ENCODE results near the gene SNAI3. TPM values are rescaled to one million over a fixed set of nuclear protein-coding genes. Genes with fewer than 3 reads are reported as not detected.

Gene SNAI3
- total RNA-seq, 4 donors from 2014 or later = 0.23 to 0.95 TPM; not detected in 2

- 54 to 67% methylated on average over 4 of the region's 4 CpGs for WGBS, 2 donors
- peaks cover 0 to 3% (median 0%) of the 10 kb centered on the region in 3 donors for H3K36me3 ChIP-seq
Observed at GRCh38 chr16:88665148-88665547, 21.2 kb downstream of the SNAI3 start.

GRCh38 chr16:88662843-88663606 lies 23.3 kb downstream of the SNAI3 start, which contains the start of gene MVD:
MVD (minus strand) TSS chr16:88663091; CDS start chr16:88663080, 11 bp downstream.
- no peaks in the 10 kb centered on the region for H3K9me3 ChIP-seq
- peak; percentile 84 for DNase-seq
- peaks cover 0 to 24% (median 3%) of the 10 kb centered on the region in 3 donors for H3K36me3 ChIP-seq
- intact Hi-C loops (cut with DNase I) = no loop called here
- peak within 1 kb of the TSS; percentile 89 to 97 (median 94) for H3K27ac ChIP-seq
- 0% methylated on average over 15 of the region's 88 CpGs; no CpG with 5 or more reads in 1 of the 2 donors for WGBS, 2 donors
- H3K27me3 ChIP-seq = no peaks in the 10 kb centered on the region
- peaks cover 6 to 39% (median 12%) of the 10 kb centered on the region in 3 donors for H3K4me1 ChIP-seq
- peak within 1 kb of the TSS; percentile 74 to 99 (median 87) for H3K4me3 ChIP-seq
- TF ChIP-seq POLR2A (IDR thresholded peaks at IDR 0.05) (peak in 3 of 4 donors; percentile 83 to 94 (median 90)), CTCF (IDR thresholded peaks at IDR 0.05) (peak in 2 of 6 experiments; percentile 5 to 11)

More at GRCh38 chr16:88665148-88665547, 21.2 kb downstream of the SNAI3 start:
- peaks cover 6 to 39% (median 12%) of the 10 kb centered on the region in 3 donors for H3K4me1 ChIP-seq
- TF ChIP-seq CTCF (IDR thresholded peaks at IDR 0.05) = no peak
- no peak for TF ChIP-seq POLR2A (IDR thresholded peaks at IDR 0.05)
- DNase-seq = no peak
- no peaks in the 10 kb centered on the region for H3K27me3 ChIP-seq
- no peaks in the 10 kb centered on the region for H3K9me3 ChIP-seq
- no peak overlapping the region for H3K4me3 ChIP-seq
- H3K27ac ChIP-seq = no peak overlapping the region
- intact Hi-C loops (cut with DNase I) = no loop called here

GRCh38 chr16:88662222-88662842 lies 24.0 kb downstream of the SNAI3 start:
- H3K27ac ChIP-seq = peak overlapping the region; percentile 89 to 97 (median 92)
- no peak for DNase-seq
- no peaks in the 10 kb centered on the region for H3K27me3 ChIP-seq
- TF ChIP-seq CTCF (IDR thresholded peaks at IDR 0.05) (no peak), POLR2A (IDR thresholded peaks at IDR 0.05) (no peak)
- H3K4me1 ChIP-seq = peaks cover 6 to 39% (median 12%) of the 10 kb centered on the region in 3 donors
- H3K9me3 ChIP-seq = no peaks in the 10 kb centered on the region
- H3K4me3 ChIP-seq = peak overlapping the region; percentile 74 to 99 (median 87)
- intact Hi-C loops (cut with DNase I) = no loop called here
- H3K36me3 ChIP-seq = peaks cover 0 to 31% (median 4%) of the 10 kb centered on the region in 3 donors
- WGBS, 2 donors = 3% methylated on average over 24 to 46 of the region's 49 CpGs

GRCh38 chr16:88661468-88661867 lies 24.8 kb downstream of the SNAI3 start:
- no peaks in the 10 kb centered on the region for H3K9me3 ChIP-seq
- H3K4me3 ChIP-seq = peak overlapping the region in 1 of 4 donors; percentile 99
- TF ChIP-seq POLR2A (IDR thresholded peaks at IDR 0.05) = no peak
- no peak for TF ChIP-seq CTCF (IDR thresholded peaks at IDR 0.05)
- peaks cover 0 to 39% (median 4%) of the 10 kb centered on the region in 3 donors for H3K36me3 ChIP-seq
- H3K4me1 ChIP-seq = peaks cover 6 to 39% (median 12%) of the 10 kb centered on the region in 3 donors
- H3K27ac ChIP-seq = no peak overlapping the region
- WGBS, 2 donors = 79 to 80% methylated on average over 9 to 10 of the region's 10 CpGs
- intact Hi-C loops (cut with DNase I) = no loop called here
- H3K27me3 ChIP-seq = no peaks in the 10 kb centered on the region
- no peak for DNase-seq

- no peaks in the 10 kb centered on the region for H3K27me3 ChIP-seq
- TF ChIP-seq POLR2A (IDR thresholded peaks at IDR 0.05) = no peak
- TF ChIP-seq CTCF (IDR thresholded peaks at IDR 0.05) = no peak
- H3K36me3 ChIP-seq = peaks cover 0 to 62% (median 9%) of the 10 kb centered on the region in 3 donors
- H3K27ac ChIP-seq = no peak overlapping the region
- DNase-seq = no peak
- 78% methylated on average over 9 of the region's 25 CpGs; no CpG with 5 or more reads in 1 of the 2 donors for WGBS, 2 donors
- H3K4me1 ChIP-seq = peaks cover 5 to 25% (median 10%) of the 10 kb centered on the region in 3 donors
- intact Hi-C loops (cut with DNase I) = no loop called here
- H3K9me3 ChIP-seq = no peaks in the 10 kb centered on the region
- H3K4me3 ChIP-seq = no peak overlapping the region
Observed at GRCh38 chr16:88659160-88659559, 27.1 kb downstream of the SNAI3 start.

Data from esophagus squamous epithelium (tissue), 5 donors.